Tibial artery (tissue), 4 donors: ENCODE measurements around the gene BEGAIN.

Source experiments
- DNase-seq, 2 donors: peaks; one replicate each; pipeline ENCODE4 v3.0.0-alpha.2; 2019
- H3K27ac ChIP-seq, 2 donors: fragments of 200-600 bp; sonication (generic) in 1 of 2; 1 replicate in 1 of 2; 2 replicates in 1 of 2; pipeline ENCODE4 v1.5.1; 2018 to 2019; ENCODE audit warnings: mild to moderate bottlenecking in 1 of 2
- H3K27me3 ChIP-seq, 2 donors: fragments of 200-600 bp; sonication (generic) in 1 of 2; one replicate each; pipeline versions ENCODE4 v1.5.1 to v1.6.0; 2016 to 2019
- H3K36me3 ChIP-seq, 3 donors: fragments of 200-600 bp; sonication (generic) in 2 of 3; one replicate each; pipeline ENCODE4 v1.5.1; 2016 to 2019; ENCODE audit warnings: mild to moderate bottlenecking in 2 of 3
- H3K4me1 ChIP-seq, 4 donors: fragments of 200-600 bp; sonication (generic) in 2 of 4; 1 replicate in 3 of 4; 2 replicates in 1 of 4; pipeline ENCODE4 v1.5.1; 2016 to 2019
- H3K4me3 ChIP-seq, 2 donors: fragments of 200-600 bp; sonication (generic) in 1 of 2; 1 replicate in 1 of 2; 2 replicates in 1 of 2; pipeline ENCODE4 v1.5.1; 2018 to 2019; ENCODE audit warnings: mild to moderate bottlenecking in 2 of 2
- H3K9me3 ChIP-seq, 3 donors: fragments of 200-600 bp; sonication (generic) in 1 of 3; one replicate each; pipeline ENCODE4 v1.5.1; 2016 to 2019
- intact Hi-C: fragments of 100-400 bp; cut with DNase I; formaldehyde crosslinking; loops from one replicate; pipeline ENCODE4 v1.15.0; 2023; ENCODE audit warnings: low total_unique reads
- TF ChIP-seq, protein P1 (sequence below), 2 experiments: fragments of 200-600 bp in 1 of 2; fragments of 450-650 bp in 1 of 2; IDR thresholded peaks; one replicate each; pipeline ENCODE4 v1.5.1; 2017 to 2019; ENCODE audit warnings: antibody characterized with exemption in 2 of 2, mild to moderate bottlenecking in 1 of 2, moderate library complexity in 1 of 2

BEGAIN gene

DNA sequence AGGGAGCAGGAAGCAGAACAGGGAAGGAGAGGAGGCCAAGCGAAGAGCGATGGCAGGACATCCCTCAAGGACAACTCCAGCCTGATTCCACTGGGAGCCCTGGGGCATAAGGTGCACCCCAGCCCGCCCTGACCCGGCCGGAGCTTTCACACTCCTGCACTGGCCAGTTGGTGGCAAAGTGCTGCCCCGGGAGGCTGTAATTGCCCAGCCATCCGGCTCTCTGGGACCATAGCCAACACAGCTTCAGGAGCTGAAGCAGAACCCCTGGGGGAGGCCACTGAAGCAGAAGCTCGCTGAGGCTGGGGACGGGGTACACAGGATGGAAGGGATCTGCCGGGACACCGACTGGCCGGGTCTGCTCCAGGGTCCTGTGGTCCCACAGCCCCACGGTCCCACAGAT, 41.9 kb upstream of the BEGAIN start:
- no peaks in the 10 kb centered on the region for H3K36me3 ChIP-seq
- peaks cover 0 to 48% of the 10 kb centered on the region in 2 donors for H3K27me3 ChIP-seq
- no peak overlapping the region for H3K27ac ChIP-seq
- no peak for DNase-seq
- H3K4me3 ChIP-seq, result no peak overlapping the region
- H3K9me3 ChIP-seq, result peaks cover 0 to 7% (median 0%) of the 10 kb centered on the region in 3 donors
- no peaks in the 10 kb centered on the region for H3K4me1 ChIP-seq
- intact Hi-C loops, result no loop called here
- TF ChIP-seq, protein P1, sequence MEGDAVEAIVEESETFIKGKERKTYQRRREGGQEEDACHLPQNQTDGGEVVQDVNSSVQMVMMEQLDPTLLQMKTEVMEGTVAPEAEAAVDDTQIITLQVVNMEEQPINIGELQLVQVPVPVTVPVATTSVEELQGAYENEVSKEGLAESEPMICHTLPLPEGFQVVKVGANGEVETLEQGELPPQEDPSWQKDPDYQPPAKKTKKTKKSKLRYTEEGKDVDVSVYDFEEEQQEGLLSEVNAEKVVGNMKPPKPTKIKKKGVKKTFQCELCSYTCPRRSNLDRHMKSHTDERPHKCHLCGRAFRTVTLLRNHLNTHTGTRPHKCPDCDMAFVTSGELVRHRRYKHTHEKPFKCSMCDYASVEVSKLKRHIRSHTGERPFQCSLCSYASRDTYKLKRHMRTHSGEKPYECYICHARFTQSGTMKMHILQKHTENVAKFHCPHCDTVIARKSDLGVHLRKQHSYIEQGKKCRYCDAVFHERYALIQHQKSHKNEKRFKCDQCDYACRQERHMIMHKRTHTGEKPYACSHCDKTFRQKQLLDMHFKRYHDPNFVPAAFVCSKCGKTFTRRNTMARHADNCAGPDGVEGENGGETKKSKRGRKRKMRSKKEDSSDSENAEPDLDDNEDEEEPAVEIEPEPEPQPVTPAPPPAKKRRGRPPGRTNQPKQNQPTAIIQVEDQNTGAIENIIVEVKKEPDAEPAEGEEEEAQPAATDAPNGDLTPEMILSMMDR (IDR thresholded peaks at IDR 0.05), result no peak

DNA sequence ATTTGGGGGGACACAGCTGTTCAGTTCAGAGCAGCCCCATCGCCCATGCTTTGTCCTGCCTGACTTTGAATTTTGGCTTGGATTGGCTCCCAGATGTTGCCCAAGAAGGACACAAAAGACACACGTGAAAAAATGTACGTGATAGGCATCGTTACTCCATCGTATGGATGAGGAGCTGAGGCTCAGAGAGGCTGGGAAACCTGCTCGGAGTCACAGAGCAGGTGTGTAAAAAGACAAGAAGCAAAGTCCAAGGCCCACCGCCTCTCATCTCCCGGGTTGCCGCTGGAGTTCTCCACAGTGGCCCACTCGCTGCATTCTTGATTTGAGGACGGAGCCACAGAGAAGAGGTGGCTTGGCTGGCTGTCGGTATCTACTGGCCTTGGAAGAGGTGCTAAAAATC, 41.0 kb upstream of the BEGAIN start:
- peaks cover 0 to 53% of the 10 kb centered on the region in 2 donors for H3K27me3 ChIP-seq
- DNase-seq, result no peak
- no peaks in the 10 kb centered on the region for H3K4me1 ChIP-seq
- peaks cover 0 to 7% (median 0%) of the 10 kb centered on the region in 3 donors for H3K9me3 ChIP-seq
- TF ChIP-seq, protein P1 (IDR thresholded peaks at IDR 0.05), result no peak
- no peak overlapping the region for H3K27ac ChIP-seq
- no peak overlapping the region for H3K4me3 ChIP-seq
- intact Hi-C loops, result no loop called here
- no peaks in the 10 kb centered on the region for H3K36me3 ChIP-seq

DNA sequence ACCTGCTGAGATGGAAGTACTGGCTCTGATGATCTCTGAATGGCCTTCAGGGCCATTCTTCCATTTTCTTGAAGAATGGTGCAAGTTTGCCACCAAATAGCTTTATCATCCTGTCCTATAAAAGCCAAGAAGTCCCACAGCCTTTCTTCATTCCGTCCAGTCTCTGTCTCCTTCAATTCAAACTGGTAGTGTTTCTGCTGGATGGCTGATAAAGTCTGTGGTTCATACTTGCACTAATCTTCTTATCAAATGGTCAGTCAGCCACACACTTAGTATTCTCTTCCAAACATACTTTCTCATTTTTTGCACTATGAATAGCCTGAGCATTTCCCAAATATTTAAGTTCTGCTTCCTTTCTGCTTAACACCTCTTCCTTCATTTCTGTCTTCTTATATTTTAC, 39.4 kb upstream of the BEGAIN start:
- intact Hi-C loops, result no loop called here
- DNase-seq, result no peak
- Histone ChIP-seq H3K4me1 (no peaks in the 10 kb centered on the region), H3K36me3 (no peaks in the 10 kb centered on the region), H3K27ac (no peak overlapping the region), H3K9me3 (peaks cover 0 to 7% (median 0%) of the 10 kb centered on the region in 3 donors), H3K4me3 (no peak overlapping the region), H3K27me3 (peaks cover 0 to 69% of the 10 kb centered on the region in 2 donors)
- TF ChIP-seq, protein P1 (IDR thresholded peaks at IDR 0.05), result no peak

DNA sequence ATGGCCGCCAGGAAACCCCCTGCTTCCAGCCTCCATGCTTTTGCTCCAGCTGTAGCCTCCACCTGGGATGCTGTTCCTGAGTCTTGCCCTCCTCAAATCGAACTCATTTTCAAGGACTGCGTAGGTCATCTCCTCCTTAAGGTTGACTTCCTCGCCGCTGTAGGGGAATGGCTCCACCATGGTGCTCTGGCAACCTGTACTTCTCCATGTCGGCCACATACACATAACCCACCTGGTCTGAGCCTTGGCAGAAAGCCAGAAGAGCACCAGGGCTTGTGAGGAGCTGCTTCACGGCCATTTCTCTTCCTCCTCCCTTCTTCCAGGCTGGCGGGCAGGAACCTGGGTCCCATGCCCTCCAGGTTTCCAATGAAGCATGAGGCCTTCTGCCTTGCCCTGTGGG, 36.7 kb upstream of the BEGAIN start:
- Histone ChIP-seq H3K4me1 (no peaks in the 10 kb centered on the region), H3K27me3 (peaks cover 0 to 68% of the 10 kb centered on the region in 2 donors), H3K4me3 (no peak overlapping the region), H3K36me3 (no peaks in the 10 kb centered on the region), H3K27ac (no peak overlapping the region), H3K9me3 (peaks cover 0 to 7% (median 0%) of the 10 kb centered on the region in 3 donors)
- intact Hi-C loops, result no loop called here
- TF ChIP-seq, protein P1 (IDR thresholded peaks at IDR 0.05), result no peak
- DNase-seq, result peak in 1 of 2 donors; percentile 37

DNA sequence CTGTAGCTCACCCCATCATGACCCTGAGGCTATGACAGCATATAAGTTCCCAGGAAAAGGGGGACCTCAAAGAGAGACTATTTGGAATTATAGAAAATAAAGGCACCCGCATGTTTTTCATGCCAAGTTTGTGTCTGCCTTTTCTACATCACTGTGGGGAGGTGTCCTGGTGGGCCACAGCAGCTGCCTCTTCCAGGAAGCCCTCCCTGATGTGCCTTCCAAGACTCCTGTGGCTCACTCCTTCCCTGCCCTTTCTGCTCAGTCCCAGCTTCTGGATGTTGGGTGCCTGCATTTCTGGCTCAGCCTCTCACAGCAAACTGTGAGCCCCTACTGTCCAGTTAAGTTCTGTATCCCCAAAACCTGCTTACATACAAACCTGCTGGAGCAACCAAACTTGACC, 36.3 kb upstream of the BEGAIN start:
- intact Hi-C loops, result no loop called here
- TF ChIP-seq, protein P1 (IDR thresholded peaks at IDR 0.05), result no peak
- DNase-seq, result no peak

More for the DNA sequence above, 36.3 kb upstream of the BEGAIN start:
- peaks cover 0 to 2% (median 0%) of the 10 kb centered on the region in 4 donors for H3K4me1 ChIP-seq
- H3K9me3 ChIP-seq, result peaks cover 0 to 7% (median 0%) of the 10 kb centered on the region in 3 donors
- no peak overlapping the region for H3K4me3 ChIP-seq
- H3K27ac ChIP-seq, result no peak overlapping the region
- no peaks in the 10 kb centered on the region for H3K36me3 ChIP-seq
- peaks cover 0 to 67% of the 10 kb centered on the region in 2 donors for H3K27me3 ChIP-seq
